Breast epithelium (tissue), 3 donors: Measurements from ENCODE around the gene FHL5.

Experiments
- CTCF ChIP-seq, 3 donors: fragments of 450-650 bp; IDR thresholded peaks; one replicate each; pipeline ENCODE4 v1.5.1; 2016 to 2017; ENCODE audit warnings: antibody characterized with exemption in 3 of 3, mild to moderate bottlenecking in 3 of 3, moderate library complexity in 3 of 3
- POLR2A ChIP-seq: fragments of 450-650 bp; IDR thresholded peaks from one replicate; pipeline ENCODE4 v1.6.1; 2016; ENCODE audit warnings: antibody characterized with exemption, mild to moderate bottlenecking, moderate library complexity
- POLR2AphosphoS5 ChIP-seq, 3 donors: sonication (generic); formaldehyde crosslinking; IDR thresholded peaks; one replicate each; pipeline ENCODE4 v1.6.1; 2017; ENCODE audit warnings: antibody characterized with exemption in 3 of 3

DNA sequence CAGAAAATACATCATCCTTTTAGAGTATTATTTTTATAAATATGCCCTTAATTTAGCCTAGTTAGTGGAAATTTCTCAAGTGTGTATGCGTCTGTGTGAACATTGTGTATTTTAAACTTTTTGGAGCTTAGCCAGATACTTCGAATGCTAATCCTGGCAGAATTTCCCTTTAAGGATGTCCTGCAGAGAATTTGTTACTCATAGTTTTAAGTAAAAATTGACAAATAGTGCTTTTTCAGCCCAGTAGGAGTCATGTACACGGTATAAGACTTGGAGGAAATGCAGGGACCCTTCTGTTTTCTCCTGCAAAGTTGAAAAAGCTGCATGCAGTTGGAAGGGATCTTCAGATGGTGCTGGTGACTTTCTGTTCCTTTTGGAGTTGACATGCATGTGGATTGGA lies at the start of gene FHL5:
- TF ChIP-seq POLR2AphosphoS5 (IDR thresholded peaks at IDR 0.05) (no peak), POLR2A (no peak), CTCF (IDR thresholded peaks at IDR 0.05) (no peak)
